Cardiac muscle cell (in vitro differentiated cells and primary cell): ENCODE results near the gene TRA2A. TPM values are rescaled to one million over a fixed set of nuclear protein-coding genes. Genes with fewer than 3 reads are reported as not detected.
A peak's percentile ranks its signal among the peaks of the same experiment; 100 is the strongest.
"Not testable (repeated sequence)": the region's sequence is repeated elsewhere in the genome, so short reads cannot be mapped to it uniquely, and the experiment has no call there.

Experiments used
- DNase-seq, 2 donors: peaks; one replicate each; pipeline versions ENCODE4 v3.0.0 to v3.0.0-alpha.2; 2010 to 2017; ENCODE audit warnings: low read depth in 1 of 2, low spot score in 1 of 2
- H3K27ac ChIP-seq: fragments of 200-600 bp; sonication (generic); 2 replicates; pipeline ENCODE4 v1.5.1; 2016
- H3K27me3 ChIP-seq: fragments of 200-600 bp; sonication (generic); 2 replicates; pipeline ENCODE4 v1.6.0; 2016; ENCODE audit warnings: control low read depth
- H3K36me3 ChIP-seq: fragments of 200-600 bp; sonication (generic); 2 replicates; pipeline ENCODE4 v1.5.1; 2016; ENCODE audit warnings: control low read depth
- H3K4me1 ChIP-seq: fragments of 200-600 bp; sonication (generic); 2 replicates; pipeline ENCODE4 v1.8.1; 2017; ENCODE audit warnings: low read depth, mild to moderate bottlenecking, mixed run types
- H3K4me3 ChIP-seq: fragments of 200-600 bp; sonication (generic); 2 replicates; pipeline ENCODE4 v1.5.1; 2016; ENCODE audit warnings: mild to moderate bottlenecking
- H3K9me3 ChIP-seq: fragments of 200-600 bp; sonication (generic); 2 replicates; pipeline ENCODE4 v1.5.1; 2017; ENCODE audit warnings: low read depth, mild to moderate bottlenecking, control low read depth
- polyA plus RNA-seq: library from polyadenylated mRNA; unstranded; fragments of >200 nt; fragmentation: Nextera tagmentation; extraction: Ambion mirVana; gene quantifications from 2 replicates; pipeline ENCODE4 v1.2.1, GENCODE V29; 2016
- total RNA-seq: library from RNA; depleted of rRNA; stranded (reverse); fragments of >200 nt; gene quantifications from 2 replicates; pipeline ENCODE4 v1.2.3, GENCODE V29; 2016
- TF ChIP-seq, protein P1 (sequence below): IDR thresholded peaks from 2 replicates; pipeline ENCODE4 v1.5.1; 2012; ENCODE audit warnings: low read depth, mild to moderate bottlenecking, low read length

Gene TRA2A
- total and polyA plus RNA-seq, 2 experiments from 2014 or later, result 47.4 to 68.7 TPM

DNA sequence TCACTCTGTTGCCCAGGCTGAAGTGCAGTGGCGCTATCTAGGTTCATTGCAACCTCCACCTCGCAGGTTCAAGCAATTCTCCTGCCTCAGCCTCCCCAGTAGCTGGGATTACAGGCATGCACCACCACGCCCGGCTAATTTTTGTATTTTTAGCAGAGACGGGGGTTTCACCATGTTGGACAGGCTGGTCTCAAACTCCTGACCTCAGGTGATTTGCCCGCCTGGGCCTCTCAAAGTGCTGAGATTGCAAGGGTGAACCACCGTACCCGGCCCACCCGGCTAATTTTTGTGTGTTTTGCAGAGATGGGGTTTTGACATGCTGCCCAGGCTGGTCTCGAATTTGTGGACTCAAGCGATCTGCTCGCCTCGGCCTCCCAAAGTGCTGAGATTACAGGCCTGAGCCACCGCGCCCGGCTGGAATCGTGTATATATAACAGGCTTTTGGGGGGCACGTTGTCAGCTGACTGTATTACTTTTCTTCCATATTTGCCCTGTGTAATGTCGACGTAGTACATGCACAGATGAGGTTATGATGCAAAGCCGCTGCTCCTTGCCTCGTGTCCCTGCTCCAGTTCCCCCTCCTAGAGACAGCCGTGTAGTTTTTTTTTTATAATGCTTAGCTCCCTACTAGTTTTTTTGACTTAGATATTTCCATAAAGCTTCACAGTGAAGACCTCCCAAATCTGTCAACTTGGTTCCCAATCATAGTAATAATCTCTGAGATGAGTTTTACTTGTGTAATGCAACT lies 883 bp upstream of the TRA2A start:
- H3K27ac ChIP-seq, result peak overlapping the region; percentile 99

DNA sequence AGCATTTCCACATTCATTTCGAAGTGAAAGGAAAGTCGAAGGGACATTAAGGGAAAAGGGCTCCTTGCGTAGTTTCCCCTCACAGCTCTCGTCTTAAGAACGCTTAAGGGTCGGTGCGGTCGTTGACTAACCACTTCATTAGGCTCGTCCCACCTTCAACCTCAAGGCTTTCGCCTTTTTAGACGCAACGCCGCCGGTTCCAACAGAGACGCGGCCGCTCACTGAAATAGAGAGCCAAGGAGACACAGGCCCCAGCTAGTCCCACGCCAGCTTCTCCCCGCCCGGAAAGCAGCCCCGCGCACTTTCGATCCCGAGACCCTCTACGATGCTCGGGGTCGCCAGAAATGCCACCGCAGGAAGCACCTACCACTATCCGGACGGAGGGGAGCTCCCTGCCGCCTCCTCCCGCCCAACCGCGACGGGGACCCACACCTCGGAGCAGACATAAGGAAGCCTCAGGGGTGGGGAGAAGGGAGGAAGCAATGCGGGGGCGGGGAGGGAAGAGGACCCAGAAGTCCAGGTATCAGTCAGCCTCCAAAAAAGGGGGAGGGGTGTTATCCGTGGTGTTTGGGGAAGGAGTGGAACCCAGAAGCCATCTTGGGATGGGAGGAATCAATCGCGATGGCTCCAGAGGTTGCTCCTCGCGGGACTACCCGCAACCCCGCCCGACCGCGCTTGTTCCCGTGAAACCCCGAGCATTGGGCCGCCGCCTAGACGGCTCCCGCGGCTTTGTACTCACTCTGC lies 559 bp downstream of the TRA2A start:
- H3K27me3 ChIP-seq, result no peaks in the 10 kb centered on the region

More for the DNA sequence above, 883 bp upstream of the TRA2A start:
- Histone ChIP-seq H3K9me3 (no peaks in the 10 kb centered on the region), H3K36me3 (no peaks in the 10 kb centered on the region), H3K4me3 (no peak overlapping the region), H3K4me1 (peaks cover 15% of the 10 kb centered on the region), H3K27me3 (no peaks in the 10 kb centered on the region)
- no peak for DNase-seq
- TF ChIP-seq, protein P1, sequence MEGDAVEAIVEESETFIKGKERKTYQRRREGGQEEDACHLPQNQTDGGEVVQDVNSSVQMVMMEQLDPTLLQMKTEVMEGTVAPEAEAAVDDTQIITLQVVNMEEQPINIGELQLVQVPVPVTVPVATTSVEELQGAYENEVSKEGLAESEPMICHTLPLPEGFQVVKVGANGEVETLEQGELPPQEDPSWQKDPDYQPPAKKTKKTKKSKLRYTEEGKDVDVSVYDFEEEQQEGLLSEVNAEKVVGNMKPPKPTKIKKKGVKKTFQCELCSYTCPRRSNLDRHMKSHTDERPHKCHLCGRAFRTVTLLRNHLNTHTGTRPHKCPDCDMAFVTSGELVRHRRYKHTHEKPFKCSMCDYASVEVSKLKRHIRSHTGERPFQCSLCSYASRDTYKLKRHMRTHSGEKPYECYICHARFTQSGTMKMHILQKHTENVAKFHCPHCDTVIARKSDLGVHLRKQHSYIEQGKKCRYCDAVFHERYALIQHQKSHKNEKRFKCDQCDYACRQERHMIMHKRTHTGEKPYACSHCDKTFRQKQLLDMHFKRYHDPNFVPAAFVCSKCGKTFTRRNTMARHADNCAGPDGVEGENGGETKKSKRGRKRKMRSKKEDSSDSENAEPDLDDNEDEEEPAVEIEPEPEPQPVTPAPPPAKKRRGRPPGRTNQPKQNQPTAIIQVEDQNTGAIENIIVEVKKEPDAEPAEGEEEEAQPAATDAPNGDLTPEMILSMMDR, result no peak

GRCh38 chr7:23530405-23530804 lies 1.4 kb downstream of the TRA2A start:
- Histone ChIP-seq H3K4me1 (peaks cover 27% of the 10 kb centered on the region), H3K9me3 (no peaks in the 10 kb centered on the region), H3K4me3 (peak overlapping the region; percentile 98), H3K27me3 (no peaks in the 10 kb centered on the region), H3K36me3 (no peaks in the 10 kb centered on the region), H3K27ac (peak overlapping the region; percentile 99)
- peak in 1 of 2 donors; percentile 47 for DNase-seq
- TF ChIP-seq, protein P1, result peak; percentile 22

More for the DNA sequence above, 559 bp downstream of the TRA2A start:
- TF ChIP-seq, protein P1, result no peak
- Histone ChIP-seq H3K4me3 (peak overlapping the region; percentile 98), H3K36me3 (no peaks in the 10 kb centered on the region), H3K9me3 (no peaks in the 10 kb centered on the region), H3K4me1 (peaks cover 22% of the 10 kb centered on the region), H3K27ac (peak overlapping the region; percentile 99)
- peak; percentile 68 to 70 for DNase-seq

DNA sequence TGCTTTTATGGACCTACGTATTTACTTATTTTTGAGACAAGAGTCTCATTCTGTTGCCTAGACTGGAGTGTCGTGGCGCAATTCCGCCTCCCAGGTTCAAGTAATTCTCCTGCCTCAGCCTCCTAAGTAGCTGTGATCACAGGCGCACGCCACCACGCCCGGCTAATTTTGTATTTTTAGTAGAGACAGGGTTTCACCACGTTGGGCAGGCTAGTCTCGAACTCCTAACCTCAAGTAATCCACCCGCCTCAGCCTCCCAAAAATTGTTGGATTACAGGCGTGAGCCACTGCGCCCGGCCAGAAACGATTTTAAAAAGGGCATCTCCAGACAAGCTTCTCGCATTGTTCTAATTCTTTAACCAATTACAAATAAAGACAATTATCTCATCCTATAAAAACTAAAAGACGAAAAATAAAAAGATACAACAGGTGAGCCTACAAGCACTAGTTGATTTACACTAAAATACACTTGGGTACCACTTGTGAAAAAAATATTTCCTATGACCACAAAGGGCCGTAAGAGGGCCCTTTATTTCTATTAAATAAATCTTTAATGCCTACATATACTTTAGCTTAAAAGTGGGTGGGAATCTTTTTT lies 2.4 kb downstream of the TRA2A start:
- peaks cover 27% of the 10 kb centered on the region for H3K4me1 ChIP-seq
- no peaks in the 10 kb centered on the region for H3K27me3 ChIP-seq
- TF ChIP-seq, protein P1, result no peak
- DNase-seq, result no peak
- no peaks in the 10 kb centered on the region for H3K36me3 ChIP-seq
- H3K27ac ChIP-seq, result no peak overlapping the region
- no peaks in the 10 kb centered on the region for H3K9me3 ChIP-seq
- H3K4me3 ChIP-seq, result peak overlapping the region; percentile 98

GRCh38 chr7:23525611-23526010 lies 6.2 kb downstream of the TRA2A start:
- peaks cover 16% of the 10 kb centered on the region for H3K36me3 ChIP-seq
- not testable (repeated sequence) for DNase-seq, H3K4me3 ChIP-seq

More at GRCh38 chr7:23525611-23526010, 6.2 kb downstream of the TRA2A start:
- H3K9me3 ChIP-seq, H3K27me3 ChIP-seq, H3K27ac ChIP-seq: not testable (repeated sequence)
- peaks cover 31% of the 10 kb centered on the region for H3K4me1 ChIP-seq
